HG02642 (cell line): ENCODE measurements around the gene PRKG1.

Experiments used
- ATAC-seq: cut with Tn5 transposase; IDR thresholded peaks from one replicate; pipeline ENCODE4 v1.9.1; 2021; ENCODE audit warnings: mild to moderate bottlenecking; ENCODE audit not compliant: unreplicated experiment, poor library complexity

PRKG1 gene

GRCh38 chr10:52322936-52323335 lies 1248.6 kb downstream of the PRKG1 start:
- no peak for ATAC-seq

- no peak for ATAC-seq
These were observed 1252.1 kb downstream of the PRKG1 start for GRCh38 chr10:52326382-52326781.

GRCh38 chr10:52331638-52332364 lies 1257.5 kb downstream of the PRKG1 start:
- ATAC-seq: no peak

GRCh38 chr10:52332815-52333214 lies 1258.5 kb downstream of the PRKG1 start:
- no peak for ATAC-seq

- ATAC-seq: no peak
These were observed 1260.3 kb downstream of the PRKG1 start for GRCh38 chr10:52334595-52334994.

- no peak for ATAC-seq
These were observed 1261.4 kb downstream of the PRKG1 start for GRCh38 chr10:52335665-52336064.

- no peak for ATAC-seq
These were observed 1262.9 kb downstream of the PRKG1 start for GRCh38 chr10:52337225-52337624.

GRCh38 chr10:52343439-52343838 lies 1269.2 kb downstream of the PRKG1 start:
- no peak for ATAC-seq

- ATAC-seq: no peak
These were observed 1272.4 kb downstream of the PRKG1 start for GRCh38 chr10:52346394-52347326.

- ATAC-seq: no peak
These were observed 1273.0 kb downstream of the PRKG1 start for GRCh38 chr10:52347327-52347667.
